K562 (cell line): ENCODE data around the gene ALG1. TPM values are rescaled to one million over a fixed set of nuclear protein-coding genes. Genes with fewer than 3 reads are reported as not detected.
A peak's percentile ranks its signal among the peaks of the same experiment; 100 is the strongest.
"Not testable (repeated sequence)": the region's sequence is repeated elsewhere in the genome, so short reads cannot be mapped to it uniquely, and the experiment has no call there.

Experiments used
- ATAC-seq: fragments of 200-7000 bp; cut with Tn5 transposase; 3 replicates; pipeline ENCODE4 v1.9.1; 2020; ENCODE audit warnings: moderate library complexity
- BruUV-seq: library from RNA; stranded (reverse); fragments of 400-500 nt; replicated peaks from 2 replicates; lab custom pipeline; 2021; lab: Mats Ljungman, UMichigan
- CTCF ChIA-PET: fragments of 300-600 bp; formaldehyde crosslinking; extraction: SDS; loops from one replicate; lab custom pipeline; 2021; ENCODE audit warnings: low intra/inter-chr PET ratio; lab: Yijun Ruan, JAX
- POLR2A ChIA-PET: fragments of 300-600, 350-650 bp; sonication (Branson Sonifier 250); formaldehyde crosslinking; extraction: SDS; loops from one replicate; lab custom pipeline; 2021; ENCODE audit warnings: antibody characterized with exemption, inconsistent platforms; lab: Yijun Ruan, JAX
- DNase-seq, 4 experiments: peaks; one replicate each; pipeline versions ENCODE4 v3.0.0 to v3.0.0-alpha.2; 2011 to 2018; ENCODE audit warnings: low spot score in 3 of 4, mixed read lengths in 3 of 4; ENCODE audit errors: extremely low read depth in 1 of 4
- FAIRE-seq: peaks from 2 replicates; lab custom pipeline; 2011; peaks lifted over from hg19 to GRCh38; lab: Jason Lieb, UNC
- H2AFZ ChIP-seq: 2 replicates; pipeline ENCODE4 v1.6.0; 2011; ENCODE audit warnings: low read depth, low read length, control low read depth, inconsistent platforms
- H3K27ac ChIP-seq: fragments of 200-600 bp; 3 replicates; pipeline ENCODE4 v1.8.0; 2011; ENCODE audit warnings: low read depth, mild to moderate bottlenecking, control low read depth, inconsistent platforms, low read length, moderate library complexity, mixed read lengths; ENCODE audit errors: extremely low read depth
- H3K27me3 ChIP-seq, 2 experiments: fragments of 300-600 bp in 1 of 2; 2 replicates in 1 of 2; 3 replicates in 1 of 2; pipeline versions ENCODE4 v1.6.0 to v1.8.0; 2011; ENCODE audit warnings: inconsistent platforms in 2 of 2, low read length in 2 of 2, mild to moderate bottlenecking in 1 of 2, mixed read lengths in 1 of 2, moderate library complexity in 1 of 2; ENCODE audit not compliant: control insufficient read depth in 2 of 2, insufficient read depth in 2 of 2
- H3K36me3 ChIP-seq: fragments of 300-600 bp; 3 replicates; pipeline ENCODE4 v1.8.0; 2011; ENCODE audit warnings: mild to moderate bottlenecking, low read length, inconsistent platforms; ENCODE audit not compliant: control insufficient read depth, insufficient read depth
- H3K4me1 ChIP-seq, 2 experiments: fragments of 200-600 bp in 1 of 2; replicated peaks in 1 of 2; 2 replicates in 1 of 2; 3 replicates in 1 of 2; pipeline versions ENCODE4 v1.5.1 to v1.8.0; 2011; ENCODE audit warnings: inconsistent platforms in 2 of 2, low read length in 2 of 2, mild to moderate bottlenecking in 1 of 2, mixed read lengths in 1 of 2, moderate library complexity in 1 of 2; ENCODE audit not compliant: control insufficient read depth in 2 of 2, insufficient read depth in 2 of 2
- H3K4me2 ChIP-seq: 2 replicates; pipeline ENCODE4 v1.6.1; 2011; ENCODE audit warnings: low read length, control low read depth, inconsistent platforms, mixed read lengths; ENCODE audit not compliant: insufficient read depth
- H3K4me3 ChIP-seq: fragments of 200-600 bp; sonication (generic), shearing (Covaris generic); 2 replicates; pipeline ENCODE4 v1.5.1; 2016; ENCODE audit warnings: control low read depth, inconsistent platforms
- H3K79me2 ChIP-seq: fragments of 200-600 bp; 3 replicates; pipeline ENCODE4 v1.8.0; 2011; ENCODE audit warnings: low read length, inconsistent platforms; ENCODE audit not compliant: control insufficient read depth, insufficient read depth
- H3K9ac ChIP-seq, 2 experiments: 2 replicates each; pipeline versions ENCODE4 v1.6.0 to v1.6.1; 2011; ENCODE audit warnings: low read depth in 2 of 2, low read length in 2 of 2, control low read depth in 1 of 2, inconsistent platforms in 1 of 2, mild to moderate bottlenecking in 1 of 2, mixed read lengths in 1 of 2; ENCODE audit not compliant: insufficient read depth in 1 of 2
- H3K9me1 ChIP-seq: one replicate; pipeline ENCODE4 v1.6.0; 2011; ENCODE audit warnings: inconsistent platforms, mild to moderate bottlenecking, low read length, moderate library complexity; ENCODE audit not compliant: control insufficient read depth, insufficient read depth
- H3K9me3 ChIP-seq: replicated peaks from 2 replicates; pipeline ENCODE4 v1.5.1; 2011; ENCODE audit warnings: low read depth, low read length, inconsistent platforms; ENCODE audit not compliant: control insufficient read depth, insufficient read depth
- H4K20me1 ChIP-seq: replicated peaks from 2 replicates; pipeline ENCODE4 v1.6.1; 2011; ENCODE audit warnings: low read length, inconsistent platforms, mixed read lengths; ENCODE audit not compliant: control insufficient read depth, insufficient read depth
- POLR2G ChIP-seq: fragments of 200-400 bp; formaldehyde crosslinking; IDR thresholded peaks from 2 replicates; pipeline ENCODE4 v1.6.1; 2017; ENCODE audit warnings: low read depth, mild to moderate bottlenecking, antibody characterized with exemption, low read length, moderate library complexity
- WGBS: fragments of 100-300 bp; shearing (Covaris generic); methylation state at CpG from one replicate; pipeline ENCODE4 v1.1.6; 2016; ENCODE audit warnings: low coverage, mixed read lengths; ENCODE audit not compliant: insufficient coverage; ENCODE audit errors: missing lambda C conversion rate; 5-methylcytosine and 5-hydroxymethylcytosine counted together
- in situ Hi-C: fragments of 300-500 bp; cut with MboI; formaldehyde crosslinking; loops from 4 replicates; pipeline ENCODE4 v1.15.0; 2018; ENCODE audit warnings: inconsistent platforms, mixed read lengths
- intact Hi-C: fragments of 100-400 bp; cut with micrococcal nuclease; formaldehyde crosslinking; loops from 2 replicates; pipeline ENCODE4 v1.14.2; 2022
- polyA plus RNA-seq, 8 experiments: library from polyadenylated mRNA; depleted of rRNA in 4 of 8; stranded (reverse) in 5 of 8; unstranded in 3 of 8; fragments of >200 nt; fragmentation: Nextera tagmentation in 2 of 8; fragmentation: Illumina TruSeq in 1 of 8; extraction: Ambion mirVana in 2 of 8; extraction: Trizol in 1 of 8; gene quantifications; 2 replicates each; pipeline versions ENCODE4 v1.2.1 to v1.2.3, GENCODE V29; 2011 to 2014; ENCODE audit warnings: inconsistent platforms in 1 of 8, missing spikeins in 1 of 8
- total RNA-seq, 7 experiments: library from RNA; depleted of rRNA in 6 of 7; stranded (reverse); fragments of >200 nt in 6 of 7; fragmentation: Illumina TruSeq in 2 of 7; extraction: Trizol in 2 of 7; gene quantifications; 2 replicates each; pipeline versions ENCODE4 v1.2.1 to v1.2.3, GENCODE V29; 2011 to 2021; ENCODE audit warnings: low replicate concordance in 1 of 7

The ALG1 gene
- total and polyA plus RNA-seq, 9 of the 15 experiments (the other 6 are each of a cell fraction or from before 2014, with no cell fraction given): 1.1 to 26.4 (median 18.3) TPM

GRCh38 chr16:5088086-5088790, 16.6 kb downstream of the ALG1 start:
- not testable (repeated sequence) for H3K27me3 ChIP-seq
- TF ChIP-seq POLR2G: 0 out of 2 replicates have a peak, but pooled peaks have one; percentile 38
- TF ChIP-seq, all 486 proteins: peak for 1; not testable (repeated sequence) for 485
- H3K4me2 ChIP-seq, DNase-seq, BruUV-seq, FAIRE-seq, H3K27ac ChIP-seq, H2AFZ ChIP-seq, H4K20me1 ChIP-seq, H3K4me3 ChIP-seq, ATAC-seq, H3K9me3 ChIP-seq, H3K79me2 ChIP-seq, intact Hi-C loops, in situ Hi-C loops, H3K9me1 ChIP-seq, CTCF ChIA-PET, H3K4me1 ChIP-seq: not testable (repeated sequence)
- Histone ChIP-seq H3K9ac (peak overlapping the region in 1 of 2 experiments; percentile 35; a peak in 1 of 4 replicates), H3K36me3 (peaks cover 31% of the 10 kb centered on the region; the same call in 1 of the 3 replicates)
- 91% methylated on average over 12 of the region's 18 CpGs for WGBS
- POLR2A ChIA-PET: interaction anchor here (0.9 kb wide), 1 partner anchor 34 kb away, joined by 3 read pairs; no protein-coding TSS in a partner anchor

- H3K4me1 ChIP-seq, H3K9me3 ChIP-seq, CTCF ChIA-PET, H3K79me2 ChIP-seq, H4K20me1 ChIP-seq, DNase-seq, H3K27ac ChIP-seq, H3K9ac ChIP-seq, H2AFZ ChIP-seq, H3K4me3 ChIP-seq, in situ Hi-C loops, intact Hi-C loops, FAIRE-seq, H3K27me3 ChIP-seq, BruUV-seq, ATAC-seq, H3K4me2 ChIP-seq, H3K9me1 ChIP-seq: not testable (repeated sequence)
- POLR2A ChIA-PET: interaction anchor here (0.6 to 0.9 kb wide), 3 partner anchors 18 to 1403 kb away, joined by 3 read pairs; no protein-coding TSS in a partner anchor
- peaks cover 31% of the 10 kb centered on the region; the same call in 1 of the 3 replicates for H3K36me3 ChIP-seq
- WGBS: 98% methylated on average over 15 of the region's 17 CpGs
Measured at GRCh38 chr16:5088936-5089335, 17.3 kb downstream of the ALG1 start.

GRCh38 chr16:5089911-5090555, 18.4 kb downstream of the ALG1 start:
- H3K4me3 ChIP-seq, H3K79me2 ChIP-seq, BruUV-seq, H3K27me3 ChIP-seq, DNase-seq, H3K9ac ChIP-seq, in situ Hi-C loops, FAIRE-seq, H3K9me3 ChIP-seq, ATAC-seq, POLR2A ChIA-PET, CTCF ChIA-PET, H3K4me1 ChIP-seq, H4K20me1 ChIP-seq, H3K27ac ChIP-seq, H2AFZ ChIP-seq, H3K4me2 ChIP-seq, H3K9me1 ChIP-seq: not testable (repeated sequence)
- 91% methylated on average over 19 of the region's 26 CpGs for WGBS
- intact Hi-C loops: loop anchor here (5.0 kb wide), 1 partner anchor 133 kb away; the partner anchor contains the start of gene SEC14L5
- peaks cover 29% of the 10 kb centered on the region; the same call in 1 of the 3 replicates for H3K36me3 ChIP-seq
